Esophagus squamous epithelium (tissue), 4 donors: Measurements from ENCODE around the gene SLC38A1.

Experiments
- CTCF ChIP-seq, 6 experiments: fragments of 450-650 bp in 4 of 6; fragments of 200-600 bp in 2 of 6; sonication (generic) in 2 of 6; IDR thresholded peaks; one replicate each; pipeline ENCODE4 v1.5.1; 2016 to 2019; ENCODE audit warnings: antibody characterized with exemption in 6 of 6, mild to moderate bottlenecking in 4 of 6, moderate library complexity in 4 of 6
- POLR2A ChIP-seq, 4 donors: fragments of 450-650 bp; IDR thresholded peaks; one replicate each; pipeline ENCODE4 v1.6.1; 2017; ENCODE audit warnings: antibody characterized with exemption in 4 of 4, mild to moderate bottlenecking in 4 of 4, moderate library complexity in 3 of 4

GRCh38 chr12:46230306-46230705 lies 38.5 kb downstream of the SLC38A1 start:
- TF ChIP-seq CTCF (IDR thresholded peaks at IDR 0.05): no peak
- no peak for TF ChIP-seq POLR2A (IDR thresholded peaks at IDR 0.05)
